ENCODE measurements around the gene FIGN. TPM values are rescaled to one million over a fixed set of nuclear protein-coding genes. Genes with fewer than 3 reads are reported as not detected.

The FIGN gene
- total RNA-seq, 2 donors from 2014 or later, result 8.9 to 9.8 TPM

GRCh38 chr2:163637871-163638270 is 97.9 kb downstream of the FIGN start:
- H3K27me3 ChIP-seq, result no peaks in the 10 kb centered on the region
- no peak overlapping the region for H3K27ac ChIP-seq
- no peak for TF ChIP-seq CTCF (IDR thresholded peaks at IDR 0.05)
- H3K4me3 ChIP-seq, result no peak overlapping the region
- H3K36me3 ChIP-seq, result no peaks in the 10 kb centered on the region
- peaks cover 0 to 21% of the 10 kb centered on the region in 2 donors for H3K4me1 ChIP-seq
- no peaks in the 10 kb centered on the region for H3K9me3 ChIP-seq
- no peak for DNase-seq (ENCODE audit: low spot score)

GRCh38 chr2:163633291-163633690 is 102.5 kb downstream of the FIGN start:
- Histone ChIP-seq H3K9me3 (no peaks in the 10 kb centered on the region), H3K36me3 (no peaks in the 10 kb centered on the region), H3K27ac (no peak overlapping the region), H3K4me3 (no peak overlapping the region), H3K27me3 (no peaks in the 10 kb centered on the region), H3K4me1 (no peaks in the 10 kb centered on the region)
- TF ChIP-seq CTCF (IDR thresholded peaks at IDR 0.05), result no peak
- no peak for DNase-seq (ENCODE audit: low spot score)

GRCh38 chr2:163630836-163631235 is 105.0 kb downstream of the FIGN start:
- peaks cover 0 to 5% of the 10 kb centered on the region in 2 donors for H3K4me1 ChIP-seq
- DNase-seq (ENCODE audit: low spot score), result no peak
- no peak for TF ChIP-seq CTCF (IDR thresholded peaks at IDR 0.05)
- H3K4me3 ChIP-seq, result no peak overlapping the region
- H3K36me3 ChIP-seq, result no peaks in the 10 kb centered on the region
- H3K9me3 ChIP-seq, result no peaks in the 10 kb centered on the region
- H3K27me3 ChIP-seq, result no peaks in the 10 kb centered on the region
- H3K27ac ChIP-seq, result no peak overlapping the region

DNA sequence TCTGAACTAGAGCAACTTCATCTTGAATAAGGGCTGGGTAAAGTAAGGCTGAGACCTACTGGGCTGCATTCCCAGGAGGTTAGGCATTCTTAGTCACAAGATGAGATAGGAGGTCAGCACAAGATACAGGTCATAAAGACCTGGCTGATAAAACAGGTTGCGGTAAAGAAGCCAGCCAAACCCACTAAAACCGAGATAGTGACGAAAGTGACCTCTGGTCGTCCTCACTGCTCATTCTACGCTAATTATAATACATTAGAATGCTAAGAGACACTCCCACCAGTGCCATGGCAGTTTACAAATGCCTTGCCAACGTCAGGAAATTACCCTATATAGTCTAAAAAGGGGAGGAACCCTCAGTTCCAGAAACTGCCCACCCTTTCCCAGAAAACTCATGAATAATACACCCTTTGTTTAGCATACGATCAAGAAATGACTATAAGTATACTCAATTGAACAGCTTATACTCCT is 109.1 kb downstream of the FIGN start:
- H3K9me3 ChIP-seq, result no peaks in the 10 kb centered on the region
- TF ChIP-seq CTCF (IDR thresholded peaks at IDR 0.05), result no peak
- no peaks in the 10 kb centered on the region for H3K27me3 ChIP-seq
- H3K27ac ChIP-seq, result peak overlapping the region in 1 of 2 donors; percentile 54
- no peaks in the 10 kb centered on the region for H3K36me3 ChIP-seq
- no peak overlapping the region for H3K4me3 ChIP-seq
- DNase-seq (ENCODE audit: low spot score), result no peak
- H3K4me1 ChIP-seq, result peaks cover 0 to 5% of the 10 kb centered on the region in 2 donors

- no peak for TF ChIP-seq CTCF (IDR thresholded peaks at IDR 0.05)
Measured at GRCh38 chr2:163626208-163626607, 109.6 kb downstream of the FIGN start.

DNA sequence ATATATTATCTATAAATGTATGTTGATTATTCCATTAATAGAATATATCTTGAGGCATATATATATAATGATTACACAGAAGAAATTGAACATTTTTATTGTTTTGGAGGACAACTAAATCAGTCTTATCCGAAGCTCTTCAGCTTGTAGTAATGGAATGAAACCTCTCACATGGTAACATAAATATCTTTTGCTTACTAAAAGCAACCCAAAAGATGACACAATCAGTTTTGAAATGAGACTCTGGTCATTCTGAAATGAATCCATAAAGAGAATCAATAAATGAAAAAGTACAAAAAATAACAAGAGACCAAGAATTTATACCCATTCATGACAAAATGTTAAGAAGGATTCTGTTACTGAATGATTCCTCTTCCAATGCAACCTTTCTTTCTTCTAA is 110.2 kb downstream of the FIGN start:
- no peak for TF ChIP-seq CTCF (IDR thresholded peaks at IDR 0.05)

More at GRCh38 chr2:163626208-163626607, 109.6 kb downstream of the FIGN start:
- no peak for DNase-seq (ENCODE audit: low spot score)
- no peaks in the 10 kb centered on the region for H3K27me3 ChIP-seq
- H3K4me1 ChIP-seq, result peaks cover 0 to 5% of the 10 kb centered on the region in 2 donors
- H3K27ac ChIP-seq, result peak overlapping the region in 1 of 2 donors; percentile 41
- no peak overlapping the region for H3K4me3 ChIP-seq
- no peaks in the 10 kb centered on the region for H3K36me3 ChIP-seq
- no peaks in the 10 kb centered on the region for H3K9me3 ChIP-seq

More for the DNA sequence above, 110.2 kb downstream of the FIGN start:
- no peaks in the 10 kb centered on the region for H3K36me3 ChIP-seq
- H3K27ac ChIP-seq, result no peak overlapping the region
- no peak for DNase-seq (ENCODE audit: low spot score)
- H3K9me3 ChIP-seq, result no peaks in the 10 kb centered on the region
- peaks cover 0 to 5% of the 10 kb centered on the region in 2 donors for H3K4me1 ChIP-seq
- H3K27me3 ChIP-seq, result no peaks in the 10 kb centered on the region
- H3K4me3 ChIP-seq, result no peak overlapping the region
